Transverse colon (tissue), 4 donors: ENCODE data around the gene TIMM17A. TPM values are rescaled to one million over a fixed set of nuclear protein-coding genes. Genes with fewer than 3 reads are reported as not detected.

Experiments used
- DNase-seq: peaks from one replicate; pipeline ENCODE4 v3.0.0-alpha.2; 2019
- H3K27ac ChIP-seq, 4 donors: fragments of 200-600 bp; sonication (generic); 2 replicates each; pipeline ENCODE4 v1.5.1; 2016 to 2018; ENCODE audit warnings: inconsistent platforms in 4 of 4
- H3K27me3 ChIP-seq: fragments of 200-600 bp; sonication (generic); 2 replicates; pipeline ENCODE4 v1.5.1; 2017; ENCODE audit warnings: inconsistent platforms
- H3K36me3 ChIP-seq, 4 donors: fragments of 200-600 bp; sonication (generic); 2 replicates each; pipeline ENCODE4 v1.5.1; 2017 to 2019; ENCODE audit warnings: inconsistent platforms in 4 of 4
- H3K4me1 ChIP-seq, 4 donors: fragments of 200-600 bp; sonication (generic); 2 replicates each; pipeline ENCODE4 v1.5.1; 2017 to 2020; ENCODE audit warnings: inconsistent platforms in 4 of 4
- H3K4me3 ChIP-seq, 4 donors: fragments of 200-600 bp; sonication (generic); 1 replicate in 1 of 4; 2 replicates in 3 of 4; pipeline versions ENCODE4 v1.5.1 to v1.6.1; 2017 to 2019; ENCODE audit warnings: inconsistent platforms in 4 of 4
- H3K9me3 ChIP-seq, 2 donors: fragments of 200-600 bp; sonication (generic); 2 replicates each; pipeline ENCODE4 v1.5.1; 2017 to 2019; ENCODE audit warnings: inconsistent platforms in 2 of 2
- CTCF ChIP-seq, 5 experiments: fragments of 200-600 bp in 3 of 5; fragments of 450-650 bp in 2 of 5; sonication (generic) in 3 of 5; IDR thresholded peaks; 1 replicate in 2 of 5; 2 replicates in 3 of 5; pipeline ENCODE4 v1.5.1; 2016 to 2017; ENCODE audit warnings: antibody characterized with exemption in 5 of 5, inconsistent platforms in 3 of 5, mild to moderate bottlenecking in 2 of 5, moderate library complexity in 1 of 5
- EP300 ChIP-seq: sonication (generic); formaldehyde crosslinking; IDR thresholded peaks from one replicate; pipeline ENCODE4 v1.6.1; 2017; ENCODE audit warnings: antibody characterized with exemption, low read depth
- POLR2A ChIP-seq: fragments of 450-650 bp; IDR thresholded peaks from one replicate; pipeline ENCODE4 v1.6.1; 2016; ENCODE audit warnings: antibody characterized with exemption, mild to moderate bottlenecking, moderate library complexity
- POLR2AphosphoS5 ChIP-seq, 3 donors: sonication (generic); formaldehyde crosslinking; IDR thresholded peaks; one replicate each; pipeline ENCODE4 v1.6.1; 2016; ENCODE audit warnings: antibody characterized with exemption in 3 of 3
- WGBS, 2 donors: methylation state at CpG; one replicate each; pipeline ENCODE4 v1.1.5; 2018; ENCODE audit warnings: low coverage in 1 of 2; 5-methylcytosine and 5-hydroxymethylcytosine counted together
- in situ Hi-C, 4 donors: fragments of 200-750 bp; cut with MboI; loops; one replicate each; pipeline versions ENCODE4 v1.15.0 to v1.15.1; 2017; ENCODE audit warnings: low sequenced_read_pairs in 3 of 4, low pct_ligation_motif_present in 1 of 4, low pct_unique_long_range_greater_than_20kb in 1 of 4
- intact Hi-C: fragments of 100-400 bp; cut with DNase I; formaldehyde crosslinking; loops from one replicate; pipeline ENCODE4 v1.15.1; 2023; ENCODE audit warnings: low total_unique reads
- total RNA-seq, 4 donors: library from RNA; depleted of rRNA; stranded (reverse); fragments of >200 nt; gene quantifications; one replicate each; pipeline ENCODE4 v1.1.0, GENCODE V29; 2016

TIMM17A gene
- total RNA-seq, 4 donors from 2014 or later = 3.0 to 37.0 (median 33.7) TPM

- intact Hi-C loops = no loop called here
- WGBS, 2 donors = 77% methylated on average over 2 of the region's 2 CpGs; no CpG with 5 or more reads in 1 of the 2 donors
- peaks cover 0 to 18% (median 7%) of the 10 kb centered on the region in 4 donors for H3K36me3 ChIP-seq
- H3K27me3 ChIP-seq = no peaks in the 10 kb centered on the region
- no peaks in the 10 kb centered on the region for H3K9me3 ChIP-seq
- H3K4me3 ChIP-seq = no peak overlapping the region
- in situ Hi-C loops = no loop called here
- peaks cover 8 to 23% (median 17%) of the 10 kb centered on the region in 4 donors for H3K4me1 ChIP-seq
- TF ChIP-seq EP300 = no peak
- no peak for TF ChIP-seq POLR2A
- no peak for TF ChIP-seq CTCF (IDR thresholded peaks at IDR 0.05)
- TF ChIP-seq POLR2AphosphoS5 (IDR thresholded peaks at IDR 0.05) = no peak
- DNase-seq = no peak
- no peak overlapping the region for H3K27ac ChIP-seq
These were observed 30.1 kb downstream of the TIMM17A start for GRCh38 chr1:201985355-201985754.

GRCh38 chr1:201988601-201989000, 33.3 kb downstream of the TIMM17A start:
- DNase-seq = no peak
- in situ Hi-C loops = no loop called here
- Histone ChIP-seq H3K4me1 (peaks cover 4 to 12% (median 8%) of the 10 kb centered on the region in 4 donors), H3K27ac (no peak overlapping the region), H3K9me3 (no peaks in the 10 kb centered on the region), H3K4me3 (no peak overlapping the region), H3K27me3 (no peaks in the 10 kb centered on the region), H3K36me3 (peaks cover 0 to 45% (median 21%) of the 10 kb centered on the region in 4 donors)
- no peak for TF ChIP-seq POLR2AphosphoS5 (IDR thresholded peaks at IDR 0.05)
- TF ChIP-seq CTCF (IDR thresholded peaks at IDR 0.05) = no peak
- no peak for TF ChIP-seq POLR2A
- no peak for TF ChIP-seq EP300
- WGBS, 2 donors = 79% methylated on average over 7 of the region's 7 CpGs; no CpG with 5 or more reads in 1 of the 2 donors
- intact Hi-C loops = no loop called here

GRCh38 chr1:201989354-201990128, 34.2 kb downstream of the TIMM17A start:
- peaks cover 0 to 48% (median 22%) of the 10 kb centered on the region in 4 donors for H3K36me3 ChIP-seq
- H3K4me3 ChIP-seq = no peak overlapping the region
- intact Hi-C loops = no loop called here
- 90 to 97% methylated on average over 7 to 10 of the region's 10 CpGs for WGBS, 2 donors
- in situ Hi-C loops = loop anchor here in 1 of 4 donors (10.0 kb wide), 1 partner anchor 135 kb away; the partner anchor contains the start of gene GPR37L1
- TF ChIP-seq CTCF (IDR thresholded peaks at IDR 0.05) (no peak), POLR2A (no peak)
- H3K27ac ChIP-seq = no peak overlapping the region
- H3K4me1 ChIP-seq = peaks cover 0 to 4% (median 0%) of the 10 kb centered on the region in 4 donors
- H3K9me3 ChIP-seq = no peaks in the 10 kb centered on the region
- no peaks in the 10 kb centered on the region for H3K27me3 ChIP-seq
- no peak for DNase-seq

- intact Hi-C loops = no loop called here
- Histone ChIP-seq H3K36me3 (peaks cover 0 to 55% (median 25%) of the 10 kb centered on the region in 4 donors), H3K27ac (no peak overlapping the region), H3K27me3 (no peaks in the 10 kb centered on the region), H3K4me1 (no peaks in the 10 kb centered on the region), H3K4me3 (no peak overlapping the region), H3K9me3 (no peaks in the 10 kb centered on the region)
- 76 to 78% methylated on average over 6 of the region's 6 CpGs for whole genome bisulfite sequencing, 2 donors
- no peak for TF ChIP-seq EP300
- TF ChIP-seq POLR2A = no peak
- TF ChIP-seq POLR2AphosphoS5 (IDR thresholded peaks at IDR 0.05) = no peak
- no peak for TF ChIP-seq CTCF (IDR thresholded peaks at IDR 0.05)
- in situ Hi-C loops = loop anchor here in 1 of 4 donors (10.0 kb wide), 1 partner anchor 134 kb away; the partner anchor contains the start of gene GPR37L1
- no peak for DNase-seq
These were observed 35.1 kb downstream of the TIMM17A start for GRCh38 chr1:201990427-201990826.
